ENCODE data around the gene LRP10.
"Not testable (repeated sequence)": the region's sequence is repeated elsewhere in the genome, so short reads cannot be mapped to it uniquely, and the experiment has no call there.

LRP10 gene

GRCh38 chr14:22843123-22843925 is 28.2 kb upstream of the LRP10 start:
- DNase-seq = no peak

DNA sequence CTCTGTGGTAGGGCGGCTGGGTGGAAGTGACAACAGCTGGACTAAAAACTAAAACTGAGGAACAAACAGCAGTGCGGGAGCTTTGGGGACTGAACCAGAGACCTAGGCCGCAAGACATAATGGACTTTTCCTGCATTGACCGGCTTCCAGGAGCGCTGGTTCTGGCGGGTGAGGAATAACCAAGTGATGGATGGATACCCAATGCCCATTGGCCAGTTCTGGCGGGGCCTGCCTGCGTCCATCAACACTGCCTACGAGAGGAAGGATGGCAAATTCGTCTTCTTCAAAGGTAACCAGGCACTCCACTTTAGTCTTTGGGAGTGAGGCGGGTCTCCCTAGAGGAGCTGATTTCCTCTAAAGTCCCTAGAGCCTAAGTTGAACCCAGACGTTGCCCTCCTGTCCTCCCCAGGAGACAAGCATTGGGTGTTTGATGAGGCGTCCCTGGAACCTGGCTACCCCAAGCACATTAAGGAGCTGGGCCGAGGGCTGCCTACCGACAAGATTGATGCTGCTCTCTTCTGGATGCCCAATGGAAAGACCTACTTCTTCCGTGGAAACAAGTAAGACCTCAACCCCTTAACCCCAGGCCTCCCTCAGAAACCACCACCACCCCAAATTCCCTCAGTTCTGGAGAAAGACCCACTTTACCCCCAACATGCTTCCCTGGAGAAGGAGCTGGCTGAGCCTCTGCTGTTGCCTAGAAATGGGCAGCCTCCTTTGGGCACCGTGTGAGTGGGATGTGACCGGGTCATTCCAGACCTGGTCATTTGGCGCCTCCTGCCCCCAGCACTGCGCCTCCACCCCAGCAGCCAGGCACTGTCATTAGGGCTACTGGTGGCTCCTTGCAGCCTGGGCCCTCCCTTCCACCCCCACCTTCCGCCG is 27.1 kb upstream of the LRP10 start:
- no peak for DNase-seq

DNA sequence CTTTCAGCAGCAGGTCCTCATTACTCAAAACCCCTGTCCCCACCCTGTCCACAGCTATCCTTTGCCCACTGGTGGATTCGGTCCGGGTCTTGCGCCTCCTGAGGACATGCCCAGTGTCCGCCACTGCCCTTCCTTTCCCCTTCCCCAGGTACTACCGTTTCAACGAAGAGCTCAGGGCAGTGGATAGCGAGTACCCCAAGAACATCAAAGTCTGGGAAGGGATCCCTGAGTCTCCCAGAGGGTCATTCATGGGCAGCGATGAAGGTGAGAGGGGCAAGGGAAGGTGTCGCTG is 26.5 kb upstream of the LRP10 start:
- DNase-seq = no peak

GRCh38 chr14:22845821-22846625 is 25.5 kb upstream of the LRP10 start:
- no peak for DNase-seq

DNA sequence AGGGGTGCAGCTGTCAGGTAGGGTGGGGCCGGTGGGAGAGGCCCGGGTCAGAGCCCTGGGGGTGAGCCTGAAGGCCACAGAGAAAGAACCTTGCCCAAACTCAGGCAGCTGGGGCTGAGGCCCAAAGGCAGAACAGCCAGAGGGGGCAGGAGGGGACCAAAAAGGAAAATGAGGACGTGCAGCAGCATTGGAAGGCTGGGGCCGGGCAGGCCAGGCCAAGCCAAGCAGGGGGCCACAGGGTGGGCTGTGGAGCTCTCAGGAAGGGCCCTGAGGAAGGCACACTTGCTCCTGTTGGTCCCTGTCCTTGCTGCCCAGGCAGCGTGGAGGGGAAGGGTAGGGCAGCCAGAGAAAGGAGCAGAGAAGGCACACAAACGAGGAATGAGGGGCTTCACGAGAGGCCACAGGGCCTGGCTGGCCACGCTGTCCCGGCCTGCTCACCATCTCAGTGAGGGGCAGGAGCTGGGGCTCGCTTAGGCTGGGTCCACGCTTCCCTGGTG is 24.7 kb upstream of the LRP10 start:
- DNase-seq = no peak

GRCh38 chr14:22847661-22848341 is 23.7 kb upstream of the LRP10 start:
- no peak for DNase-seq

DNA sequence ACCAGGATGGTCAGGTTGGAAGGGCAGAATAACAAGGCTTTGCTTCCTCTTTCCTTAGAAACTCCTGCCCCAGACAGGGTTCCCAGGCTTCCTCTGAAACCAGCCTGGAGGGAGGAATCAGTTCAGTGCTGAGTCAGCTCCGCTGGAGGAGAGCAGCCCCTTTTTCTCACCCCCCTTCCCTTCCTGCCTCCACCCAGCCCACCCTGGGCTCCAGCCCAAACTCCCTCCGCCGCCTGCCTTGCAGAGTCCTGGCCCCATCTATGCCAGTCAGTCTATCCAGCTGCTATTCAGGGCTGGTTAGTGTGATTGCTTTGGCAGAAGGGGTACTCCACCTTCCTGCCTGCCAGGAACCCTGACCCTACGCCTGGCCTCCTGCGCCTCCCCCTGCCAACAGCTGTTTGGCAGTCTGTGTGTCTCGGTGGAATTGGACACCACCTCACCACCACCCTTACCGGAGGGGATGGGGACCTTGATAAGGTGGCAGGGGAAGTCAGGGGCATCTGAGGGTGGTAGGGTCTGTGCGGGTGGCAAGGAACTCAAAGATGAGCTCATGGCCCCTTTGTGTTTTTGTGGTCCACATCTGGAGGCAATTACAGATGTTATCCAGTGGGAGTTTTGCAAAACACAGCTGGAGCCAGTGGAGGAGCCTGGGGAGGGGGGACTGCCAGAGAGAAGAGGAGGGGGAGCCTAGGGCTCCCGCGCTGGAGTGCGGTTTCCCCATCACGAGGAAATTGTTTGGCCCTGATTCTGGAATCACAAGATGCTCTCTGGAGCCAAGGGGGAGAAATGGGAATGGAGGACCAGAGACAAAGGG is 23.0 kb upstream of the LRP10 start:
- no peak for DNase-seq

DNA sequence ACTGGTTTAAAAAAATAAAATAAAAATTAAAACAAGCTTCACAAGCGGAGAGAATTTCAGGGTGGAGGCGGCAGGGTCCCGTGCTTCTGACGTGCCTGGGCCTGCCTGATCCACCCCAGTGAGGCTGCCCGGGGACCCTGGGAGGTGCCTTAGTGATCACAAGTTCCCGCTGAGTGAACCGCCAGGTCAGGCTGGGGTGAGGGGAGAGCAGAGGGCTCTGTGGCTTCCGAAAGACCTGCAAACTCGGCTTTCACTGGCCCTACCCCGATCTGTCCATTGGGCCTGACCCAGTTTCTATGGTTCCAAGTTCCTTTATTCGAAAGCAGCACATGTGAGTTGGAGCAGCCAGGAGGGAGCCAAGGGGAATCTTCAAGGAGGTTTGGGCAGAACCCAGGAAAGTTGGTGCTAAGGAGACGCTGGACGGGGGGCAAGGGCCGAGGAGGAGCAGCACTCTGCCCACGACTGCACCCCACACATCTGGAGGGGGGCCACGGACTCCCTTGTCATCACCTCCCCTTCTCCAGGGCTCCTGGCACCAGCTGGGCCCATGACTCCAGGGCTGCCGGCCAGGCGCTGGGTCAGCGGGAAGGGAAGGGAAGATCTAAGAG is 22.2 kb upstream of the LRP10 start:
- no peak for DNase-seq

DNA sequence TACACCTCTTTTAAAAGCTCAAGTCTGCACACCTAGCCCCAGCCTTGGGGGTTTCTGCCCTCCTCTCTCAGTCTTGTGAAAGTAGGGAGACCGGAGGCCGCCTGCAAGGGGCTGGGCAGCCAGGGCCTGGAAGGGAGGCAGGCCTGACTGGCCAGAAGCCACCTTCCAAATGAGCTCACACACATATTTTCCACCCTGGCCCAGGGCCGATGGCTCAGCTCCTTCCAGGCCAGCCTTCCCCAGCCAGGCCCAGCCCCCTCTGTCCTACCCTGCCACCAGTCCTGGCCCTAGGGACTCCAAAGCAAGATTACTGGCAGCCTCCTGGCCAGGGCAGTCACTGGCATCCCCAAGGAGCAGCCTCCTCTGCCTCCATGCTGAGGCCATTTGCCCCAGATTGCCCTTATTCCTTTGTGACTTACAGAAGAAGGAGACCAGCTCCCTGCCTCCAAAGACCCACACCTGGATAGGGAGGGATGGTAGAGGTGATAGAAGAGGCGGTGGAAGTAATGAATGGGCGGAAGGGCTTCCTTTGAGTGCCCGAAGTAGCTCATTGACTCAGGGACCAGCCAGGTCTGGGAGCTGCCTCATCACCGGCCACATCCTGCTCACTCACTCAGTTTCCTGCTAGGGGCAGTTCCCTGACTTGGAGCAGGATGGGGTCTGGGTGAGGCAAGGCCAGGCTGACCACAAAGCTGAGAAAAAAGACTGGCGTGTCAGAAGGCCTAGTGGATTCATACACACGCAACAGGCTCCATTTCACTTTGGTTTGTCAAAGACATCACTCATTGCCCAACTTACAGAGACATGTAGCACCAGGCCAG is 20.4 kb upstream of the LRP10 start:
- peak; percentile 38 for DNase-seq

DNA sequence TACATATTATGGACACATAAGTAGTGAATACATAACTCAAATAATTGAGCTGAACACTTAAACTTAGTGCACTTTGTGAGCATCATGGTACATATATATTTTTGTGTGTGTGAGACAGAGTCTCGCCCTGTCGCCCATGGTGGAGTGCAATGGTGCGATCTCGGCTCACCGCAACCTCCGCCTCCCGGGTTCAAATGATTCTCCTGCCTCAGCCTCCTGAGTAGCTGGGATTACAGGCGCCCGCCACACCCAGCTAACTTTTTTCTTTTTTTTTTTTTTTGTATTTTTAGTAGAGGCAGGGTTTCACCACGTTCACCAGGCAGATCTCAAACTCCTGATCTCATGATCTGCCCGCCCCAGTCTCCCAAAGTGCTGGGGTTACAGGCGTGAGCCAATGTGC is 19.4 kb upstream of the LRP10 start:
- not testable (repeated sequence) for DNase-seq

- DNase-seq = no peak
Observed at GRCh38 chr14:22852599-22852939, 19.0 kb upstream of the LRP10 start.

DNA sequence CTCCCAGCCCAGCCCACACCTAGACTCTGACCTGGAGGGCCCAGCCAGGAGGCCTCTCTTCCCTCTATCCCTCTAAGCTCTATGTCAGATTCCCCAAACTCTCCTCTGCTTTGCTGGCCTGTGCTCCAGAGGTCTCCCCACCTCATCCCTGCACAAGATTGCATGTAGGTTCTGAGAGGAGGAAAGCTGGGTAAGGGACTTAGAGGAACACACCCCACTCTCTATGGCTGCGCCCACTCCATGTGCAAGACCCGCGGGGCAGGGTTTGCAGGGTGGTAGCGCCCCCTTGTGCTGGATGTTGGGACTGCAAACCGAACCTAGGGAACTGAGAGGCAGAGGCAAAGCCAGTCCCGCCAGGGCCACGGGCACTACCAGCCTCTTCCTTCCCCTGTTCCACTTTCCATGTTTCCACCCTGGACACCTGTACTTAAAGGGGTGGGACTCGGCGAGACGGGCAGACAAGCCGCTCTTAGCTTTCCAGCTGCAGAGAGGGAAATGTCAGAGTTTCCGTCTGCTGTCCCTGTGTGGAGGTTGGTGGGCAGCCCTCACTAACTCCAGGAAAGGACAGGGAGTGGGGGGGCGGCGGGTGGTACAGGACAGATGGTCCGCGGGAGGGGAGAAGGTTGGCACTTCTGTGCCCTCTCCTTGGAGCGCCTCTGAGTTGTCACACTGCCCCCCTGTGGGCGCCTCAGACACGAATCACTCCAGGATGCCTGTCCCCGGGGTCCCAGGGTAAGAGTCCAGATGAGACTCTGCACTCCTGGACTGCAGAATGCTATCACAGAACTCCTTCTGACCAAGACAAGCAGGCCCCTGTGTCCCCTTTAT is 18.4 kb upstream of the LRP10 start:
- peak; percentile 74 for DNase-seq

DNA sequence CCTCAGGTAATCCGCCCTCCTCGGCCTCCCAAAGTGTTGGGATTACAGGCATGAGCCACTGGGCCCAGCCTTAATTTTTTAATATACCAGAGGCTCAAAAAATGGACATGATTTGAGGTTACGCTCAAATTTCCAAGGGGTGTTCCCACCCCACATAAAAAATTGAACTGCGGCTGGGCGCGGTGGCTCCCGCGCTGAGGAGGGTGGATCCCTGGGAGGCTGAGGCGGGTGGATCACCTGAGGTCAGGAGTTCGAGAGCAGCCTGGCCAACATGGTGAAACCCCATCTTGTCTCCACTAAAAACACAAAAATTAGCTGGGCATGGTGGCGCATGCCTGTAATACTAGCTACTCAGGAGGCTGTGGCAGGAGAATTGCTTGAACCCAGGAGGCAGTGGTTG is 17.2 kb upstream of the LRP10 start:
- DNase-seq = not testable (repeated sequence)

- DNase-seq = no peak
Observed at GRCh38 chr14:22854963-22855724, 16.4 kb upstream of the LRP10 start.

- DNase-seq = no peak
Observed at GRCh38 chr14:22856428-22856827, 15.1 kb upstream of the LRP10 start.

DNA sequence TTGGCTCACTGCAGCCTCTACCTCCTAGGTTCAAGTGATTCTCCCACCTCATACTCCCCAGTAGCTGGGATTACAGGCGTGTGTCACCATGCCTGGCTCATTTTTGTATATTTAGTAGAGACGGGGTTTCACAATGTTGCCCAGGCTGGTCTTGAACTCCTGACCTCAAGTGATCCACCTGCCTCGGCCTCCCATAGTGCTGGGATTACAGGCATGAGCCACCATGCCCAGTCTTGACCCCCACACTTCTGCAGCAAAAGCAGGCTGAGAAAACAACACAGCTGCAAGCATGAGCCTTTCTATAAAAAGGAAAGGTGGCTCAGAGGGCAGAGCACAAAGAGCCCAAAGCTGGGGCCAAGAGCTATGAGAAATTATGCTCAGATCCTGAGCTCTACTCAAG is 11.2 kb upstream of the LRP10 start:
- not testable (repeated sequence) for DNase-seq

- DNase-seq = no peak
Observed at GRCh38 chr14:22861651-22862050, 9.9 kb upstream of the LRP10 start.

GRCh38 chr14:22864979-22865378 is 6.6 kb upstream of the LRP10 start:
- DNase-seq = no peak

Data from T1000 (cell line).